ENCODE measurements around the gene SLC39A5.
A peak's percentile ranks its signal among the peaks of the same experiment; 100 is the strongest.
"Not testable (repeated sequence)": the region's sequence is repeated elsewhere in the genome, so short reads cannot be mapped to it uniquely, and the experiment has no call there.

The SLC39A5 gene

GRCh38 chr12:56244494-56244893 lies 14.6 kb downstream of the SLC39A5 start:
- DNase-seq (ENCODE audit: low spot score) = no peak

GRCh38 chr12:56247923-56248322 lies 18.1 kb downstream of the SLC39A5 start:
- DNase-seq (ENCODE audit: low spot score) = no peak

- DNase-seq (ENCODE audit: low spot score) = no peak
Measured at GRCh38 chr12:56248711-56249110, 18.9 kb downstream of the SLC39A5 start.

DNA sequence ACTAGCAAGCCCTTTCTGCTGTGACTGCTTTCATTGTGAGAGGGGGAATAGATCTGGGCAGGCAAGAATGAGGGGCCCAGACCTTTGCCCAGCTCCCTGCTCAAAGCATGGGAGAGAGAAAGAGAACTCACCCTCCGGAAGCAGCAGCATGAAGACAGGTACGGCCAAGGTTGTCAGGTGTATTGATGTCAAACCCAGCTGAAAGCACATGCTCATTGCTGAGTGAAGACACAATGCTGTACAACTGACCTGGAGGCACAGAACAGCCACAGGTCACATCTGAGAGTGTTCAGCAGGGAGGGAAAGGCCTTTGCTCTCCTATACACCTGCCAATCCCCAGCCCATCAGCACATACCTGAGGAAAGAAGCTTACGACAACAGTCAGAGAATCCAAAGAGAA lies 22.8 kb downstream of the SLC39A5 start:
- no peak for DNase-seq (ENCODE audit: low spot score)

DNA sequence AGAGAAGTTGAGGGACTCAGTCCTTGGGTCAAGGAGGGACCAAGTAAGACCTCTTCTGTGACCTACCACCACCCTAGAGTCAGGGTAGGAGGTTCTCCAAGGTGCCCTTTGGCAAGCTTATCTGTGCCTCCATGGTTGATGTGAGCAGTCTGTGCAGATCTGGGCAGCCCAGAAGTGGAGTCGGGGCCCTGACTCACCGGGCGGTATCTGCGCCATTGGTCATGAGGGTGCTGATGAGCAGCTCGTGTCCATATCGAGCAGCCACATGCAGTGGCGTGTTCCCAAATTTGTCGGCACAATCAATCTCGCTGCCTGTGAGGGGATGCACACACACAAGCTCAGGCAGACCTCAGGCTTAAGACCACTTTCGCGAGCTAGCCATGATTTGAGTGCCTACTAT lies 23.2 kb downstream of the SLC39A5 start:
- no peak for DNase-seq (ENCODE audit: low spot score)

DNA sequence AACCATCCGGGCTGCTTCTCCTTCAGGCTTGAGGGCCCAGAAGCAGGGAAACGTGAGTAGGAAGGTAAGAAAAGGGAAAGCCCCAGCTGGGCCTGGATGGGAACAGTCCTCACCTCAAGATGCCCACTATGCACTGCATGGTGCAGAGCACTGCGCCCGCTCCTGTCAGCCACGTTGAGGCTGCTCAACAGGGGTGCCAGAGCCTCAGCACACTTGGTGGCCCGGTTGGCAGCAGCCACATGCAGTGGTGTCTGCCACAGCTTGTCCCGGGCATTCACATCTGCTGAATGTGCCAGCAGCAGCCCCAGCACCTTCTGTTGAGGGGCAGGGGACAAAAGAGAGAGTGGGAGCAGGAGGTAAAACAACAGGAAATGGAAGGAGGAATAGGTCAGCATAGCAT lies 25.8 kb downstream of the SLC39A5 start:
- DNase-seq (ENCODE audit: low spot score) = no peak

DNA sequence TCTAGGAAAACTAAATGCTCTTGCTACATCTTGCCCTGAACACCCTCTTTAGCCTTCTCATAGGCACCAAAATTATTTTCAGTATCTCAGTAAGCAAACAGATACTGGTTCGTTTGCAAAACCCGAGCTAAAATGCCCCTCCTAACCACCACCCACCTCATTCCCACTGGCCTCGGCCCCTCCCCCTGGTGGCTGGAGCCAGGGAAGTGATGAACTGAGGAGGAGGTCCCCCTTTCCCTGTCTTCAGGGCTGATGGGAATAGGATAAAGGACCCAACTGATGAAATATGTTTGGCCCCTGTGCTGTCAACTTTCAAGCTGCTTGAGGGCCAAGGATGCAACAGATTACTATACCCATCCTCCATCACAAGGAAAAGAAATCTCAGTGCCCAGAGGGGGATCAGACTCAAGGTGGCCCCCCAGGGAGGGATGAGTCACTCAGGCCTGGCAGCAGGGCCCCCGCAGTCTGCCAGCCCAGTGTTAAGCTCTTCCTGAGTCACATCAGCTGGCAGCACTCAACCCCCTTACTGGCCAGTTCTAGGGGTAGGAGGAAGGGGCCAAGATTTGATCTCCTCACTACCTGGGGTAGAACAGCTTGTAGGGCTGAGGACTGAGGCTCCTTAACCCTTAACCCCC lies 26.6 kb downstream of the SLC39A5 start:
- DNase-seq (ENCODE audit: low spot score) = no peak

DNA sequence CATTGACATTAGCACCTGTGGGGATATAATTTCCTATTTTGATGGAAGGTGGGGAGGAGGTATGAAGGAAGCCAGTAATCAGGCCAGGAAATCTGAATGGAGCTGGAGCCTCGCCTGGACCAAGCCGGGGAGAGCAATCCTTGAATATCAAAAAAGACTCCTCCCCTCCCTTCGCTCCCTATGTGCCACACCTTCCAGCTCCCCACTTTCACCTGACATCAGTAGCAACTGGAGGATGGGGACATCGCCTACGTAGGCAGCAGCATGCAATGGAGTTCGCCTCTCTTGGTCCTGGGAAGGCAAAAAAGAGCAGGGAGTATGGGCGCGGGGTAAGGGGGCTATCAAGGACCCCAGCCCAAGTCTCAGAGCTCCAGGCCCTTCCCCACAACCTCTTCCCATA lies 27.2 kb downstream of the SLC39A5 start:
- DNase-seq (ENCODE audit: low spot score) = no peak

DNA sequence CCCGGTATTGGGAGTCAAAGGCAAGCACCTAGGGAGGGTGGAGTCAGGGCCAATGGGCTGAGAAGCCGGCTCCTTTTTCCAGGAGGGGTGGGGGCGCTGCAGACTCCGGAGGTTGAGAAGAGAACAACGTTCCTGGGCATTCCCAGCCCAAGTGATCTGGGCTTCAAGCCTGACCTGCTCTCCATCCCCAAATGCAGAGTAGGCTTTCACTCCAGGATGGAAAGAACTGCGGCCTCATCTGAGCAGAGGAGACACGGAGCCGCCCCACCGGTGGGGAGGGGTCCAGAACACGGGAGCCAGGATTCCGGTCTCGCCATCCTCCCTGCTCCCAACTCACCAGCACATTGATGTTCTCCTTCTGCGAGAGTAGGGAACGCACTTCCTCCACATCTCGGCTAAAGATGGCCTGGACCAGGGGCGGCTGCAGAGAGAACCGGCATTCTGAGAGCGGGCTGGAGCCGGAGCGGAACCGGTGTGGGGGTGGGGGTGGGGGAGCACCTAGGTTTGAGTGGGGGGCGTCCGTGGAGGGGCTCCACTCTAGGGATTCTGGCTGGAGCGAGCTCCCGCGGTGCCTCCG lies 27.7 kb downstream of the SLC39A5 start:
- peak; percentile 61 for DNase-seq (ENCODE audit: low spot score)

DNA sequence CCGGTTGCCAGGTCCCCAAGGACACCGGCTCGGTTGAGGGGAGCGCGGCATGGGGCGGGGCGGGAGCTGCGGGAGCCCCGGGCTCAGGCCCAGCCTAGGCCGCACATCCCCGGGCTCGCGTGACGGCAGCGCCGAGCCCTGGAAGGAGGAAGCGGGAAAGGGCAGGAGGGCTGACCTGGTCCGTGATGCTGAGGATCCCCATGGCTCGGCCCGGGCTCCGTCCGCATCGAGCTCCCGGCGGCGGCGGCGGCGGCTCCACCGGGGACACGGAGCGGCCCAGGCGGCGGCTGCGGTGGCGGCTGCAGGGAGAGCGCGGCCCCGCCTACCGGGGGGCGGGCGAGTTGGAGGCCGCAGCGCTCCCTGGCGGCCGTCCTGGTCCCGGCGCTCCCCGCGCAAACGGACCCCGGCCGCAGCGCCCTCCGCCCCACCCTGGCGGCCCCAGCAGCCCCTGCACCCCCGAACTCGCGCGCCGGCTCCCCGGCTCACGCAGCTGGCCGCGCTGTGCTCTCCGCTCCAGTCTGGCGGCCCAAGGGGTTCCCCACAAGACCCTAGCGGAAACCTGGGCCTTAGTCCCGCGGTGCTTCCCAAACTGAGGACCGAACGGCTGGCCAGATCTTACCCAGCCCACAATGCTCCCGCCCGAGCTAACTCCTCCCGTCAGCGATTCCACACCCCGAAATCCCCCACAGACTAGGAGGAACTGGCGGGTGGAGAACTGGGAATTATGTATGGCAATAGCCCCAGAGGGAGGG lies 28.4 kb downstream of the SLC39A5 start, which contains the start of gene ANKRD52:
ANKRD52 (minus strand) TSS at position 317 of the 752 bp plus-strand sequence; CDS start at position 202, 115 bp downstream.
- peak; percentile 95 for DNase-seq (ENCODE audit: low spot score)

DNA sequence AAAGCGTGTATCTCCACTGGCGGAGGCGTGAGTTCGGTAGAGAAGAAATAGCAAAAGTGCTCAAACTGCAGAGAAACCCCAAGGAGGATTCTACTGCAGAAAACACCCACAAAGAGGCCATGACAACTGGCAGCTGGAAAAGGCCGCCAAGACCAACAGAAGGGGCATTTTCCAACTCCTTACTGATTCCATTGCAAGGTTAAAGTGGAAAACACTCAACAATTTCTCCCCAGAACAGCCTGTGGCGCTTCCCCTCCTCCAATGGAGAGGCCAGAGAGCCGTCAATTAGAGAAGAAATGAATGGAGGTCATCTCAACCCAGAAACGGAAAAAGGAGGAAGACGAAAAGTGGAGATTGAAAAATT lies 29.0 kb downstream of the SLC39A5 start:
- no peak for DNase-seq (ENCODE audit: low spot score)

- no peak for DNase-seq (ENCODE audit: low spot score)
Measured at GRCh38 chr12:56260380-56260779, 30.5 kb downstream of the SLC39A5 start.

DNA sequence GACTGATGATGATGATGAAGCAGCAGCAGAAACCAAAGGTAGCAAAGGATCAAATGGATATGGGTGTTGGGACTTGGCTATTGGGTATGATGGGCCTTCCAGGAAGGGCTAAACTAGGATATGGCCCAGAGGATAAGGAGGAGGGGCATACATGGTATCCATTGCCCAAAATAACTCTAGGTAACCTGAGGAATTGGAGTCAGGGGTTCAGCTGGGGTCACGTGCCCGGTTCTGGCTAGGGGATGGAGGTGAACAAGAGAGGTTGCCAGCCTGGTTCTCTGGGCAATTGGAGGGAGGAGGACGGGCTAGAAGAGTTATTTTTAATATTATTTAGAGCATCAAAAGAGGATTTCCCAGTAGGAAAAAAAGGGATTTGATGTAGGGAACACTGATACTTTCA lies 31.1 kb downstream of the SLC39A5 start:
- no peak for DNase-seq (ENCODE audit: low spot score)

GRCh38 chr12:56261503-56262232 lies 31.8 kb downstream of the SLC39A5 start:
- DNase-seq (ENCODE audit: low spot score) = peak; percentile 80

DNA sequence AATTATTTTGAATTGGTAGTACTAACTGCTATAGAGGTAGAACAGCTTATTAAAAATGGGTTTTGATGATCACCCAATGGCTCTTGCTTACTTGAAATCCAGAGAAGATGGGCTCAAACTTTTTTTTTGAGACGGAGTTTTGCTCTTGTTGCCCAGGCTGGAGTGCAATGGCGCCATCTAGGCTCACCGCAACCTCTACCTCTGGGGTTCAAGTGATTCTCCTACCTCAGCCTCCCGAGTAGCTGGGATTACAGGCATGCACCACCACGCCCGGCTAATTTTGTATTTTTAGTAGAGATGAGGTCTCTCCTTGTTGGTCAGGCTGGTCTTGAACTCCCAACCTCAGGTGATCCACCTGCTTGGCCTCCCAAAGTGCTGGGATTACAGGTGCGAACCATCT lies 33.1 kb downstream of the SLC39A5 start:
- DNase-seq (ENCODE audit: low spot score) = not testable (repeated sequence)

DNA sequence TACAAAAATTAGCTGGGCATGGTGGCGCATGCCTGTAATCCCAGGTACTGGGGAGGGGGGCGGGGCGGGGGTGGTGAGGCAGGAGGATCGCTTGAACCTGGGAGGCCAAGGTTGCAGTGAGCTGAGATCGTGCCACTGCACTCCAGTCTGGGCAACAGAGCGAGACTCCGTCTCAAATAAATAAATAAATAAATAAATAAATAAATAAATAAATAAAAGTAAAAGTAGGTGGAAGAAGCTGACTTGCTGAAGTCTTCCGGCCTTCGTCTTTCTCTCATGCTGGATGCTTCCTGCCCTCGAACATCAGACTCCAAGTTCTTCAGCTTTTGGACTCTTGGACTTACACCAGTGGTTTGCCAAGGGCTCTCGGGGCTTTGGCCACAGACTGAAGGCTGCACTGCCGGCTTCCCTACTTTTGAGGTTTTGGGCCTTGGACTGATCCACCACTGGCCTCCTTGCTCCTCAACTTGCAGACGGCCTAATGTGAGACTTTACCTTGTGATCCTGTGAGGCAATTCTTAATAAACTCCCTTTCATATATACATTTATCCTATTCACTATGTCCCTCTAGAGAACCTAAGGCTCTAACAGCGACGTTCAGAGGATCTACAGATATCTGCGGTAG lies 36.3 kb downstream of the SLC39A5 start:
- not testable (repeated sequence) for DNase-seq (ENCODE audit: low spot score)

DNA sequence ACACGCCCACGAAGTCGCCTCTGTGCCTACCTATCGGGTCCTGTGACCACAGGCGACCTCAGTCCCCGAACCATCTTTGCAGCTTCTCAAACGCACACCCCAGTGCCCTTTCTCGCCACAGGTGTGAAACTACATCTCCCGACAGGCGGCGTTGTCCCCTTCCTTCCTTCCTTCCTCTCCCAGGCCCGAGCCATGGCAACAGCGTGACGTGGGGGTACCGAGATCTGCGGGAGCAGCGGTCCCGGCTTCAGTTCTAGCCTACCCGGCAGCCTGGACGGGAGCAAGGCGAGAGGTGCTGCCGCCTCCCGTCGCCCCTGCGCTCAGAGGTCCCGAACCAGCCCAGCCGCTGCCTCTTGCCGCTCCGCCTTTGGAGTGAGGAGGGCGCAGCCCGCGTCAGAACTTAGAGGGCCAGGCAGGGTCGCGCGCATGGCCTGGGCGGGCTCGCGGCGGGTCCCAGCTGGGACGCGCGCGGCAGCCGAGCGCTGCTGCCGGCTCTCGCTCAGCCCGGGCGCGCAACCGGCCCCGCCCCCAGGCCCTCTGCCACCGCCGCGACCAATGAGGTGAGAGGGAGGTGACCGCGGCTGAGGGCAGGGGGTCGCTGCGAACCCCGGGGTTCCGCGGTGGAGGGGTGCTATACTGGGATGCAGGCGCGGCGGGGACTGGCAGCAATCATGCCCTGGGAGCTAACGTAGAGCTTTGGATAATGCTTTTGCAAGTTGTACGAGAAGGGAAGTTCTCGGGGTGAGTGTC lies 37.0 kb downstream of the SLC39A5 start, which contains the start of gene COQ10A:
COQ10A (plus strand) TSS at position 250 of the 750 bp plus-strand sequence; CDS start at position 427, 177 bp downstream.
- DNase-seq (ENCODE audit: low spot score) = peak; percentile 97

GRCh38 chr12:56267443-56268071 lies 37.7 kb downstream of the SLC39A5 start:
- DNase-seq (ENCODE audit: low spot score) = no peak

GRCh38 chr12:56271031-56271430 lies 41.2 kb downstream of the SLC39A5 start:
- peak; percentile 63 for DNase-seq (ENCODE audit: low spot score)

DNA sequence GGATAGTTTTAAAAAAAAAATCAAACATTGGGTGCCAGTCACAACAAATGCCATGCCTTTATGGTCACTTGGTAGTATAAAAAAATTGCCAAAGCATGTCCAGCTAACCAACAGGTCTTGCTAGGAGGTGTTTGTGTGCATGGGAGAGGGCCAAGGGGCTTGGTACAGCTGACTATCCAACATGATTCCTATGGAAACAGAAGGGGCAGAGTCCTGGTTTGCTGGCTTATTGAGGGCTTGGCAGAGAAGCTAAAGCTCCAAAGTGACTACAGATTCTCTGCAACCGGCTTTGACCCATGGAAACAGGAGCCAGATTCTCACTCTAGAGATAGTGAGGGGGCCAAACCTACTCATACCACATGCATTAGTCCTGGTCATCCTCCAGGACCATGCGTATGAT lies 42.6 kb downstream of the SLC39A5 start:
- DNase-seq (ENCODE audit: low spot score) = not testable (repeated sequence)

DNA sequence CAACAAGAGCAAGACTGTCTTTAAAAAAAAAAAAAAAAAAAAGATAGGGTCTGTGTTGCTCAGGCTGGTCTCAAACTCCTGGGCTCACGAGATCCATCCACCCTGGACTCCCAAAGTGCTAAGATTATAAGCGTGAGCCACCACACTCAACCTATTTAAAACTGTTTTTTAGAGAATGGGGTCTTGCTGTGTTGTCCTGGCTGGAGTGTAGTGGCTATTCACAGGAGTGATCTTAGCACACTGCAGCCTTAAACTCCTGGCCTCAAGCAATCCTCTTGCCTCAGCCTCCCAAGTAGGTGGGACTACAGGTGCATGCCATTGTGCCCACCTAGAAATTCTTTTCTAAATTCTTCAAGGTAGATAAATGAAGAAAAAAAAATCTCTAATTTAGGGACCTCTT lies 44.4 kb downstream of the SLC39A5 start:
- no peak for DNase-seq (ENCODE audit: low spot score)

Data from AG08396 (cell line).